ENCODE data around the gene FGFR3.

Gene FGFR3

DNA sequence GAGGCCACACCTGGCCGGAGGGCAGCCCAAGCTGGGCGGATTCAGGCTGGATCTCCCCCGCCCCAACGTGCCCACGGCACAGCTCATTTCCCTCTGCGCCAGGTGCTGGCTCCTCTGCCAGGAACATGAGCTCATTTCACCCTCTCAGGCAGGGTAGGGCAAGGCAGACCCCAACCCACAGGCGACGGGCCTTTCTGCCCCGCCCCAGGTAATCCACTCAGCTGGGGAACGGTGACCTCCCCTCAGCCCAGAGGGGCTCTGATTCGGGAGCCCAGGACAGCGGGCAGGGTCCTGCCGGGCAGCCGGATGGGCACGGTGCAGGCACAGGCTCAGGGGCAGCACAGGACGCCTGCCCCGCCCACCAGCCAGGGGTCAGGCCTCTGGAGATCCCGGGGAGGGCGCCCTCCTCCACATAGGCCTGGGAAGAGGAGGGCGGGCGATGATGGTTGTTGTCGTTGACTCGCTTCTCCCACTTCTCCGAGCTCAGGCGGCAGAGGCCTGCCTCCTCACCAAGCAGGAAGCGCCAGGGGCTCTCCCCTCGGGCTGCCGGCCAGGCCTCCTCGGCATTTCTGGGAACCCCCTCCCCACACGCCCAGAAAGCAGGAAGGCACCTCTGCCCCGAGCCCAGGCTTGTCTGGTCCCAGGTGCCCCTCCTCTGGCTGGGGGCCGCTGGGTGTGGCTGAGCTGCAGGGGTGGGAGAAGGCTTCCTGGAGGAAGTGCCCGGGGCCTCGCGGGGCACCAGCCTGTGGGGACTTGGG lies 40.6 kb upstream of the FGFR3 start:
- Histone ChIP-seq H3K27ac (no peak overlapping the region), H3K4me3 (no peak overlapping the region), H3K9me3 (no peaks in the 10 kb centered on the region), H3K4me1 (peaks cover 0 to 13% (median 0%) of the 10 kb centered on the region in 4 donors), H3K27me3 (peaks cover 0 to 51% of the 10 kb centered on the region in 2 donors), H3K36me3 (no peaks in the 10 kb centered on the region)
- TF ChIP-seq, protein P1, sequence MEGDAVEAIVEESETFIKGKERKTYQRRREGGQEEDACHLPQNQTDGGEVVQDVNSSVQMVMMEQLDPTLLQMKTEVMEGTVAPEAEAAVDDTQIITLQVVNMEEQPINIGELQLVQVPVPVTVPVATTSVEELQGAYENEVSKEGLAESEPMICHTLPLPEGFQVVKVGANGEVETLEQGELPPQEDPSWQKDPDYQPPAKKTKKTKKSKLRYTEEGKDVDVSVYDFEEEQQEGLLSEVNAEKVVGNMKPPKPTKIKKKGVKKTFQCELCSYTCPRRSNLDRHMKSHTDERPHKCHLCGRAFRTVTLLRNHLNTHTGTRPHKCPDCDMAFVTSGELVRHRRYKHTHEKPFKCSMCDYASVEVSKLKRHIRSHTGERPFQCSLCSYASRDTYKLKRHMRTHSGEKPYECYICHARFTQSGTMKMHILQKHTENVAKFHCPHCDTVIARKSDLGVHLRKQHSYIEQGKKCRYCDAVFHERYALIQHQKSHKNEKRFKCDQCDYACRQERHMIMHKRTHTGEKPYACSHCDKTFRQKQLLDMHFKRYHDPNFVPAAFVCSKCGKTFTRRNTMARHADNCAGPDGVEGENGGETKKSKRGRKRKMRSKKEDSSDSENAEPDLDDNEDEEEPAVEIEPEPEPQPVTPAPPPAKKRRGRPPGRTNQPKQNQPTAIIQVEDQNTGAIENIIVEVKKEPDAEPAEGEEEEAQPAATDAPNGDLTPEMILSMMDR (IDR thresholded peaks at IDR 0.05): no peak
- intact Hi-C loops (cut with DNase I; ENCODE audit: low total_unique reads): no loop called here
- DNase-seq: no peak

DNA sequence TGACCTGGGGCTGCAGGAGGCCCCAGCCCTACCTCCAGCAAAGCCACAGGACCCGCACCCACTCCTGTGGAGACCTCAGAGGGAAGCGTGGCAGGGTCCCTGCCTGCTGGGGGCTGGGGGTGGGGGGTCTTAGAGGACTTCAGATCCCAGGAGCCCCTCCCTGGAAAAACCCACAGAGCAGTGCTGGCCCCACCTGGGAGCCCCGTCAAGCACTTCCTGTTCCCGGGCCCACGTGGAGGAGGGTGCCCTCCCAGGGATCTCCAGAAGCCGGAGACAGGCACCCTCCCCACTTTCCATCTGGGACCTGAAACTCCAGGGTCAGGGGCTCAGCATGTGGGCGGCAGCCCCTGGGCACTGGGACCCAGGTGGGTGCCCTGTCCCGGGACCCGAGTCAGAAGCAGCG lies 39.8 kb upstream of the FGFR3 start:
- TF ChIP-seq, protein P1 (IDR thresholded peaks at IDR 0.05): no peak
- DNase-seq: no peak
- peaks cover 0 to 43% of the 10 kb centered on the region in 2 donors for H3K27me3 ChIP-seq
- intact Hi-C loops (cut with DNase I; ENCODE audit: low total_unique reads): no loop called here
- H3K4me3 ChIP-seq: no peak overlapping the region
- peaks cover 0 to 11% (median 0%) of the 10 kb centered on the region in 4 donors for H3K4me1 ChIP-seq
- H3K9me3 ChIP-seq: no peaks in the 10 kb centered on the region
- H3K27ac ChIP-seq: no peak overlapping the region
- H3K36me3 ChIP-seq: no peaks in the 10 kb centered on the region

DNA sequence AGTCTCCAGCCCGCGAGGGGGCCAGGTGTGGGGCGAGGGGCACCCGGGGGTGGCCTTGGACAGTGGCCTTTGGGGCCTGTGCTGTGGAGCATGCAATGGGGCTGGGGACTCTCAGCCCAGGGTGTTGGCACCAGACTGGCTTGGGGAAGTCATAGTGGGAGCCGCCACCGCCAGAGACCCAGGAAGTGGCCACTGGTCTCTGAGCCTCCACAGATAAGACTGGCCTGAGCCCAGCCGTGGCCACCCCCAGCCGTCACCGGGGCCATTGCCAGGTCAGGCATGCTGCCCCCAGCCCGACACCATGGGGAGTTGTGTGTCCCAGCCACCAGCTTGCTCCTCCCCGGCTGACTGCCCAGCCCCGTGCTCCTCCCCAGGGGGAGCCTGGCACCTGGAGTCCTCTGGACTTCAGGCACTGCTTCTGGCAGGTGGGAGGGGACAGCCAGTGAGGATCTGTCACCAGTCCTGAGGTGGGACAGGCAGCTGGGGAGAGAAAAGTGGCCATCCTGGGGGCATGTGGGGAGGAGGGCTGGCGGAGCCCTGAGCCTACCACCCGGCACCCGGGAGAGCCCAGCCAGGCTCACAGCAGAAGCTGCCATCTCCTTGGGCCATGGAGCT lies 39.3 kb upstream of the FGFR3 start:
- intact Hi-C loops (cut with DNase I; ENCODE audit: low total_unique reads): no loop called here
- H3K36me3 ChIP-seq: no peaks in the 10 kb centered on the region
- H3K27ac ChIP-seq: no peak overlapping the region
- peaks cover 0 to 6% (median 0%) of the 10 kb centered on the region in 4 donors for H3K4me1 ChIP-seq
- H3K27me3 ChIP-seq: peaks cover 0 to 38% of the 10 kb centered on the region in 2 donors
- DNase-seq: no peak
- no peak overlapping the region for H3K4me3 ChIP-seq
- H3K9me3 ChIP-seq: no peaks in the 10 kb centered on the region
- TF ChIP-seq, protein P1 (IDR thresholded peaks at IDR 0.05): no peak

DNA sequence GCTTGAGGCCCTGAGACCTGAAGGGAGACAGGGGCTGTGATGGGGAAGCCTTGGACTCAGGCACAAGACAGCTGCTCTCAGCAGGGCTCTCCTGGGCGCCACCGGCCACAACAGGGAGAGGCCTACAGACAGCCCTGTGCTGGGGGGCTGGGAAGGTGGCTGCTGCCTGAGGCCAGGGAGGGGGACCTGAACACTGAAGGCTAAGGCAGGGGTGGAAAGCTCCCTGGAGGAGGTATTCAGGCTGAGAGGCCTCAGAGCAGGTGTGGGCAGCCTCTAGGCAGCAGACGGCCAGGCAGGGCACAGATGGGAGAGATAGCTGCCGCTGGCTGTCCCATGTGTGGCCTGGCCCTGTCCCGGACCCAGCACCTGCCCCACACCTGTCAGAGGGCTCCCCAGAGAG lies 38.8 kb upstream of the FGFR3 start:
- DNase-seq: no peak
- H3K4me3 ChIP-seq: no peak overlapping the region
- peaks cover 0 to 5% (median 0%) of the 10 kb centered on the region in 4 donors for H3K4me1 ChIP-seq
- H3K9me3 ChIP-seq: no peaks in the 10 kb centered on the region
- H3K27me3 ChIP-seq: peaks cover 0 to 37% of the 10 kb centered on the region in 2 donors
- no peak overlapping the region for H3K27ac ChIP-seq
- no peaks in the 10 kb centered on the region for H3K36me3 ChIP-seq
- TF ChIP-seq, protein P1 (IDR thresholded peaks at IDR 0.05): no peak
- intact Hi-C loops (cut with DNase I; ENCODE audit: low total_unique reads): no loop called here

DNA sequence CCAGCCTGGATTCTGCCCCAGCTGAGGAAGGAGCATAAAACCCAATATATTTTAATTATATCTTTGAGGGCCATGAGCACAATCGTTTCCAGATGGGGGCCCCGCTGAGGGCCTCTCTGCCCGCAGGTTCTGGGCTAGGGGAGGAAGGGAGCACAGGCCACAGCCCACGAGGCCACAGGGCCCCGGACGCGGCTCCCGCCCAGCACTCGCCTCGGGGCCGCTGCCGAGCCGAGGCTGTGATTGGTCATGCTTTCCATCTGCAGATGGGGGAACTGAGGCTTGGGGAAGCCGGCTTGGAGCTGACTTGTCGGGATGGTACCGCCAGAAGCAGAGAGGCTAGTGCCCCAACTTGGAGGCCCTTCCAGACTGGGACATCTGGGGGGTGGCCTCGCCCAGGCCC lies 37.8 kb upstream of the FGFR3 start:
- no peak for DNase-seq
- Histone ChIP-seq H3K9me3 (no peaks in the 10 kb centered on the region), H3K27me3 (peaks cover 0 to 27% of the 10 kb centered on the region in 2 donors), H3K27ac (no peak overlapping the region), H3K36me3 (no peaks in the 10 kb centered on the region), H3K4me3 (no peak overlapping the region), H3K4me1 (peaks cover 0 to 5% (median 0%) of the 10 kb centered on the region in 4 donors)
- intact Hi-C loops (cut with DNase I; ENCODE audit: low total_unique reads): no loop called here
- TF ChIP-seq, protein P1 (IDR thresholded peaks at IDR 0.05): no peak

All from tibial artery (tissue), 4 donors.